HUES64 (cell line): Measurements from ENCODE around the gene HMG20A.

Experiments used
- H3K27ac ChIP-seq: 2 replicates; pipeline ENCODE4 v1.7.0; 2013; ENCODE audit warnings: low read depth, low read length, inconsistent platforms
- H3K27me3 ChIP-seq: 2 replicates; pipeline ENCODE4 v1.6.1; 2013; ENCODE audit warnings: mild to moderate bottlenecking, low read length; ENCODE audit not compliant: insufficient read depth
- H3K36me3 ChIP-seq: 2 replicates; pipeline ENCODE4 v1.6.1; 2013; ENCODE audit warnings: mild to moderate bottlenecking, low read length; ENCODE audit not compliant: insufficient read depth
- H3K4me1 ChIP-seq: 2 replicates; pipeline ENCODE4 v1.6.1; 2013; ENCODE audit warnings: mild to moderate bottlenecking, low read length, moderate library complexity; ENCODE audit not compliant: insufficient read depth
- H3K4me3 ChIP-seq: 2 replicates; pipeline ENCODE4 v1.5.1; 2013; ENCODE audit warnings: mild to moderate bottlenecking, low read length, moderate library complexity
- H3K9ac ChIP-seq: 2 replicates; pipeline ENCODE4 v1.6.1; 2013; ENCODE audit warnings: mild to moderate bottlenecking, low read depth, low read length
- H3K9me3 ChIP-seq: 2 replicates; pipeline ENCODE4 v1.6.1; 2013; ENCODE audit warnings: low read depth, low read length; ENCODE audit not compliant: insufficient read depth
- WGBS: fragments of 150-250, 120-280 bp; methylation state at CpG from one replicate; pipeline ENCODE4 v1.1.7; 2013; ENCODE audit warnings: missing lambda C conversion rate; 5-methylcytosine and 5-hydroxymethylcytosine counted together

The HMG20A gene

DNA sequence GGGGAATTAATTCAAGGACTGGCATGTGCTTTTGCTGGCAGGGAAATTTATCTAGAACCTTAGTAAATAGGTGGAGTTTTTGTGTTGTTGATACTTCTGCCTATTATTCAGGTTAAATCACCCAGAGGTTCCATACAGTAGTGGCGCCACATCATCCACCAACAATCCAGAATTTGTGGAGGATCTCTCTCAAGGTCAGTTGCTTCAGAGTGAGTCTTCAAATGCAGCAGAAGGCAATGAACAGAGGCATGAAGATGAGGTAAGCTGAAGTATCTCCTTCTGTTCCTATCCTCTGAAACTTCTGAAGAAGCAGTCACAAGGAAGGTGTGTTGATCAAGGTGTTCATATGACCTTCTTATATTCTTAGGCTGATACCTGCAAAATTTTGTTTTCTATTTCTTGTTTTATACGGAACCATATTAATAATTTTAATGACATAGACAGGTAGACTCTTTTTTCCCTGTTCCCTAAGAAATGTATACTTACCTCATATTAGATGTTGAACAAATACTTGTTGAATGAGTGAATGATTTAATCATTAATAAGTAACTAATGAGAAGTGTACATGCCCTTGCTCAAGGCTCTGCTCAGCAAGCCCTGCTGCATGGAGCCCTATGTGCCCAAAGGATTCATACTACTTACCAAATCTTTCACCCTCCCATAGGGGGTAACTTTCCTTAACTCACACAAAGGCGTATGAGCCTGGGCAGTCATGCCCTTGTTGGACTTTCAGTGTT, 43.6 kb downstream of the HMG20A start:
- no peak overlapping the region for H3K9ac ChIP-seq
- peaks cover 12% of the 10 kb centered on the region for H3K4me1 ChIP-seq
- peaks cover 68% of the 10 kb centered on the region for H3K36me3 ChIP-seq
- WGBS = 100% methylated on average over 1 of the region's 3 CpGs
- H3K9me3 ChIP-seq = no peaks in the 10 kb centered on the region
- no peaks in the 10 kb centered on the region for H3K27me3 ChIP-seq
- no peak overlapping the region for H3K4me3 ChIP-seq
- H3K27ac ChIP-seq = no peak overlapping the region

GRCh38 chr15:77466521-77466920, 45.8 kb downstream of the HMG20A start:
- 84% methylated on average over 1 of the region's 1 CpG for WGBS

GRCh38 chr15:77468896-77469295, 48.2 kb downstream of the HMG20A start:
- H3K9ac ChIP-seq = no peak overlapping the region
- WGBS = 80% methylated on average over 3 of the region's 3 CpGs
- H3K27me3 ChIP-seq = no peaks in the 10 kb centered on the region
- H3K4me3 ChIP-seq = no peak overlapping the region
- H3K36me3 ChIP-seq = peaks cover 80% of the 10 kb centered on the region
- no peak overlapping the region; the same call in 1 of the 2 replicates for H3K27ac ChIP-seq
- no peaks in the 10 kb centered on the region for H3K9me3 ChIP-seq
- peaks cover 12% of the 10 kb centered on the region for H3K4me1 ChIP-seq

More at GRCh38 chr15:77466521-77466920, 45.8 kb downstream of the HMG20A start:
- Histone ChIP-seq H3K27me3 (no peaks in the 10 kb centered on the region), H3K36me3 (peaks cover 71% of the 10 kb centered on the region), H3K9me3 (no peaks in the 10 kb centered on the region), H3K9ac (no peak overlapping the region), H3K4me1 (peaks cover 12% of the 10 kb centered on the region), H3K27ac (no peak overlapping the region), H3K4me3 (no peak overlapping the region)

GRCh38 chr15:77470235-77470634, 49.5 kb downstream of the HMG20A start:
- H3K9me3 ChIP-seq = no peaks in the 10 kb centered on the region
- peaks cover 70% of the 10 kb centered on the region for H3K36me3 ChIP-seq
- no peak overlapping the region for H3K27ac ChIP-seq
- peaks cover 24% of the 10 kb centered on the region for H3K4me1 ChIP-seq
- H3K9ac ChIP-seq = no peak overlapping the region
- no peak overlapping the region for H3K4me3 ChIP-seq
- H3K27me3 ChIP-seq = no peaks in the 10 kb centered on the region

DNA sequence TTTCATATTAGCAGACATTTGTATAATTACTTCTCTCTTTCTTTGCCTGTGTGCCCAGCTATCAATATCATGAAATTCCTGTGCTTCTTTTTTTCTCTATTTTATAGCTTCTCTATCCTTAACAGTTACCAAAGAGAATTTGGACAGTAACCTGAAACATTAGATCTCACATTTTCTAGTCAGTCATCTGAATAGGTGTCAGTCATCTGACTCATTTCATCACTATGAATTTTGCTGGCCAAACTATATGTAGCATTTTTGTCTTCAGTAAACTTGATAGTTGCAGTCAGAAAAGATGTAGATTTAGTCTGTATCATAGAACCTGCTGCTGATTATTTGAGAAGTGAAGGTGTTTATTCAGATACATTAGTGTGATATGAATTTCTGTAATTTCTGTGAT, 52.6 kb downstream of the HMG20A start:
- Histone ChIP-seq H3K9me3 (no peaks in the 10 kb centered on the region), H3K36me3 (peaks cover 63% of the 10 kb centered on the region), H3K27ac (no peak overlapping the region), H3K4me1 (peaks cover 27% of the 10 kb centered on the region), H3K9ac (no peak overlapping the region), H3K27me3 (no peaks in the 10 kb centered on the region), H3K4me3 (no peak overlapping the region)

DNA sequence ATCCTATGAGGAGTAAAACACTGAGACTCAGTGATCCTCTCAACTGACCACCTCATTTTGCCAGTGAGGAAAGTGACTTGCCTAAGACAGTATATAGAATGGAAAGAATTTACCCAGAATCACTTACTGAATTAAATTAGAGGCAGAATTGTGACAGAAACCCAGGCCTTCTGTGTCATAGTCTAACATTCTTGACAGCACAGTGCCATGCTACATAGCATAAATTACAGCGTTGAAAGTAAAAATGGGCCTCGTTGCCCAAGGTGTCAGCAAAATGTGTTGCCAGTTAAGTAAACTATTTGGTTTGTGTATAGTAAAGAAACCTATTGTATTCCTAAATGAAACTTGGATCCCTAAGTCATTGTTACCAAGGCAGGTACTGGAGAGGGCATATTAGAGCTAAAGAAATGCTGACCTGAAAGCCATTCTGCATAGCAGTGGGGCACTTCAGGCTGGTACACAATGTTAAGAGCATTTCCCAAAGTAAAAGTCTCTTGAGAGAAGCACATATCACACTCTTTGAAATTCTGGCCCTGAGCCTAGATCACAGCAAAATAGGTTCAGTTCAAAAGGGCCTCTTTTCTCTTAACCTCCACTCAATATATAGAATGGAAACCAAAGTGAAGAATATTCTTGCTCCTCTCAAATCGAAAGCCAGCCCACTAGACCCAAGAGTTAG, 53.8 kb downstream of the HMG20A start:
- WGBS = 87% methylated on average over 3 of the region's 3 CpGs
- H3K36me3 ChIP-seq = peaks cover 64% of the 10 kb centered on the region

DNA sequence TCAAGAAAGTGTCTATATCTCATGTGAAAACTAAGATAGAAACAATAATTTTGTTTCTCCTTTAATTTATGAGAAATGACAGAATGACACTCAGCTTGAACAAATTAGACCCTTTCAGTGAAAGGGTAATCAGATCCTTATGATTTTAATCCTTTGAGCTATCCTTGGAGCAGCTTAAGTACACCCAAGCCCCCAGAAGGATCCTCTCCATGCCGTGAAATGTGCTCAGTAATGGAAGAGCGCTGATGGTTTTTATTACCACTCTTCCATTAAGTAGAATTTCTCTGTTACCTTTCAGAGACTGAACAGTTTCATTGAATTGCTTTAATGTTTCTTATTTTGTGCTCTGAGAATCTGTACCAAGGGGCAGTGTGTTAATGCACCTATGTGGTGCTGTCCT, 54.3 kb downstream of the HMG20A start:
- Histone ChIP-seq H3K4me1 (peaks cover 19% of the 10 kb centered on the region), H3K27ac (no peak overlapping the region), H3K9me3 (no peaks in the 10 kb centered on the region), H3K9ac (no peak overlapping the region), H3K27me3 (no peaks in the 10 kb centered on the region), H3K4me3 (no peak overlapping the region), H3K36me3 (peaks cover 66% of the 10 kb centered on the region)
- 92% methylated on average over 2 of the region's 2 CpGs for WGBS

More for the DNA sequence above, 53.8 kb downstream of the HMG20A start:
- Histone ChIP-seq H3K4me1 (peaks cover 19% of the 10 kb centered on the region), H3K27ac (no peak overlapping the region), H3K4me3 (no peak overlapping the region), H3K9ac (no peak overlapping the region), H3K9me3 (no peaks in the 10 kb centered on the region), H3K27me3 (no peaks in the 10 kb centered on the region)

GRCh38 chr15:77475898-77476297, 55.2 kb downstream of the HMG20A start:
- Histone ChIP-seq H3K4me1 (peaks cover 19% of the 10 kb centered on the region), H3K27me3 (no peaks in the 10 kb centered on the region), H3K36me3 (peaks cover 63% of the 10 kb centered on the region), H3K4me3 (no peak overlapping the region), H3K9me3 (no peaks in the 10 kb centered on the region), H3K9ac (no peak overlapping the region), H3K27ac (no peak overlapping the region)
- 69% methylated on average over 5 of the region's 5 CpGs for WGBS

DNA sequence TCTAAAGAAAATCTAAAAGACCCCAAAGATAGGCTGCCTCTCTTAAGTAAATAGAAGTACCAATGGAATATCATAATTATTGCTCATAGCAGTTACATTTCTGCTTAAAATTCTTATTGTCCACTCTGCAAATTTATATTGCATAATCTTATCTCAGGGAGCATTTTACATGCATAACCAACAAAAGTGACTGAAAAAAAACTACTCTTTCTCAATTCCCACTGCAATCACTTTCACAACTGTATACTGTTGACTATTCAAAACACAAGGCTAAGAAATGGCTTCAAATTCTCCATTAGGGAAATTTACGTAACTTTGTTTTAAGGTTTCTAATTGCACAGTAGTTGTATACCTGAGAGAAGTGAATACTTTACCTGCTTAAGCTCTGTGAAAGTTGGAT, 56.3 kb downstream of the HMG20A start:
- WGBS = 89% methylated on average over 1 of the region's 1 CpG

GRCh38 chr15:77478051-77478450, 57.4 kb downstream of the HMG20A start:
- H3K9me3 ChIP-seq = no peaks in the 10 kb centered on the region
- no peak overlapping the region for H3K27ac ChIP-seq
- no peak overlapping the region for H3K4me3 ChIP-seq
- peaks cover 49% of the 10 kb centered on the region for H3K36me3 ChIP-seq
- 93% methylated on average over 8 of the region's 8 CpGs for WGBS
- H3K27me3 ChIP-seq = no peaks in the 10 kb centered on the region
- no peak overlapping the region for H3K9ac ChIP-seq
- H3K4me1 ChIP-seq = peaks cover 34% of the 10 kb centered on the region

More for the DNA sequence above, 56.3 kb downstream of the HMG20A start:
- Histone ChIP-seq H3K4me3 (no peak overlapping the region), H3K9me3 (no peaks in the 10 kb centered on the region), H3K27me3 (no peaks in the 10 kb centered on the region), H3K36me3 (peaks cover 57% of the 10 kb centered on the region), H3K27ac (no peak overlapping the region), H3K9ac (no peak overlapping the region), H3K4me1 (peaks cover 24% of the 10 kb centered on the region)

GRCh38 chr15:77479015-77479414, 58.3 kb downstream of the HMG20A start:
- H3K27ac ChIP-seq = no peak overlapping the region
- peaks cover 44% of the 10 kb centered on the region for H3K36me3 ChIP-seq
- no peak overlapping the region for H3K4me3 ChIP-seq
- 100% methylated on average over 1 of the region's 3 CpGs for WGBS
- no peak overlapping the region for H3K9ac ChIP-seq
- peaks cover 43% of the 10 kb centered on the region for H3K4me1 ChIP-seq
- H3K27me3 ChIP-seq = no peaks in the 10 kb centered on the region
- no peaks in the 10 kb centered on the region for H3K9me3 ChIP-seq
